Spleen (tissue), 11 donors: ENCODE data around the gene FGF14. TPM values are rescaled to one million over a fixed set of nuclear protein-coding genes. Genes with fewer than 3 reads are reported as not detected.

Experiments used
- DNase-seq: peaks from one replicate; pipeline ENCODE4 v3.0.0-alpha.2; 2020
- H3K27ac ChIP-seq, 8 donors: fragments of 200-600 bp; sonication (generic) in 7 of 8; 1 replicate in 4 of 8; 2 replicates in 4 of 8; pipeline versions ENCODE4 v1.5.0 to v1.8.0; 2016 to 2021; ENCODE audit warnings: inconsistent platforms in 4 of 8, mild to moderate bottlenecking in 4 of 8, moderate library complexity in 1 of 8
- H3K27me3 ChIP-seq, 7 donors: fragments of 200-600 bp; sonication (generic) in 6 of 7; replicated peaks in 1 of 7; 1 replicate in 4 of 7; 2 replicates in 3 of 7; pipeline versions ENCODE4 v1.5.0 to v1.8.0; 2016 to 2021; ENCODE audit warnings: inconsistent platforms in 3 of 7, mild to moderate bottlenecking in 1 of 7
- H3K36me3 ChIP-seq, 6 donors: fragments of 200-600 bp; sonication (generic) in 5 of 6; 1 replicate in 4 of 6; 2 replicates in 2 of 6; pipeline versions ENCODE4 v1.5.0 to v1.8.0; 2016 to 2021; ENCODE audit warnings: inconsistent platforms in 2 of 6
- H3K4me1 ChIP-seq, 6 donors: fragments of 200-600 bp; sonication (generic) in 5 of 6; 1 replicate in 3 of 6; 2 replicates in 3 of 6; pipeline versions ENCODE4 v1.5.0 to v1.8.0; 2016 to 2021; ENCODE audit warnings: inconsistent platforms in 3 of 6
- H3K4me3 ChIP-seq, 8 donors: fragments of 200-600 bp; sonication (generic) in 7 of 8; 1 replicate in 4 of 8; 2 replicates in 4 of 8; pipeline versions ENCODE4 v1.5.0 to v1.8.0; 2016 to 2021; ENCODE audit warnings: inconsistent platforms in 4 of 8, mild to moderate bottlenecking in 4 of 8, moderate library complexity in 2 of 8
- H3K9me3 ChIP-seq, 8 donors: fragments of 200-600 bp; sonication (generic) in 7 of 8; 1 replicate in 4 of 8; 2 replicates in 4 of 8; pipeline versions ENCODE4 v1.5.0 to v1.8.0; 2016 to 2021; ENCODE audit warnings: inconsistent platforms in 4 of 8
- POLR2A ChIP-seq, 3 donors: fragments of 450-650 bp; IDR thresholded peaks; one replicate each; pipeline ENCODE4 v1.5.1; 2017; ENCODE audit warnings: antibody characterized with exemption in 3 of 3, mild to moderate bottlenecking in 1 of 3
- POLR2AphosphoS5 ChIP-seq, 3 donors: sonication (generic); formaldehyde crosslinking; IDR thresholded peaks; one replicate each; pipeline ENCODE4 v1.5.1; 2017; ENCODE audit warnings: antibody characterized with exemption in 3 of 3
- WGBS, 5 donors: extraction: QIAGEN DNeasy Blood & Tissue Kit in 3 of 5; methylation state at CpG; one replicate each; pipeline versions ENCODE4 v1.1.5 to v1.1.7; 2013 to 2018; 5-methylcytosine and 5-hydroxymethylcytosine counted together
- intact Hi-C: fragments of 100-400 bp; cut with DNase I; formaldehyde crosslinking; loops from one replicate; pipeline ENCODE4 v1.15.0; 2023; ENCODE audit warnings: low total_unique reads
- microRNA-seq, 3 donors: library from miRNA; unstranded; fragments of <30 nt; microRNA quantifications; one replicate each; pipeline versions ENCODE4 to v1.1.0, GENCODE V29; 2019 to 2020
- polyA plus RNA-seq, 3 donors: library from polyadenylated mRNA; stranded (reverse); fragments of 200-250 nt; gene quantifications; one replicate each; pipeline ENCODE4 v1.2.1, GENCODE V29; 2013
- small RNA-seq, 4 donors: library from RNA; depleted of rRNA; stranded (forward); fragments of <200 nt; gene quantifications; one replicate each; pipeline ENCODE3, GENCODE V24; 2016
- total RNA-seq, 7 donors: library from RNA; depleted of rRNA in 3 of 7; stranded (reverse); fragments of >200 nt in 3 of 7; fragmentation: NEBNext Ultra II Directional in 4 of 7; extraction: Animal tissue kit (Norgen Biotek cat#: 25700) in 4 of 7; gene quantifications; one replicate each; pipeline versions ENCODE4 v1.1.0 to v1.2.1, GENCODE V29; 2016 to 2021
- TF ChIP-seq, protein P1 (sequence below), 11 experiments: fragments of 200-600 bp in 7 of 11; fragments of 450-650 bp in 4 of 11; sonication (generic) in 4 of 11; IDR thresholded peaks in 8 of 11; conservative IDR thresholded peaks in 3 of 11; 1 replicate in 7 of 11; 2 replicates in 4 of 11; pipeline versions ENCODE4 v1.4.0 to v1.8.0; 2016 to 2021; ENCODE audit warnings: antibody characterized with exemption in 11 of 11, inconsistent platforms in 4 of 11, mild to moderate bottlenecking in 1 of 11
- donor health status: healthy with polysubstance abuse.
- donor health status: DM: no; HTN: no; CAD: no; lungs with moderate emphysema.
- donor health status: DM: no; HTN: no; CAD: no.
- donor health status: Bipolar disorder and iron deficiency.
- donor health status: healthy.
- donor health status: DM: no; HTN: no; CAD: no.
- donor health status: DM: yes; HTN: yes; CAD: no.

Gene FGF14
- total and polyA plus RNA-seq, 10 donors = 0.03 to 1.1 (median 0.05) TPM; not detected in 3

DNA sequence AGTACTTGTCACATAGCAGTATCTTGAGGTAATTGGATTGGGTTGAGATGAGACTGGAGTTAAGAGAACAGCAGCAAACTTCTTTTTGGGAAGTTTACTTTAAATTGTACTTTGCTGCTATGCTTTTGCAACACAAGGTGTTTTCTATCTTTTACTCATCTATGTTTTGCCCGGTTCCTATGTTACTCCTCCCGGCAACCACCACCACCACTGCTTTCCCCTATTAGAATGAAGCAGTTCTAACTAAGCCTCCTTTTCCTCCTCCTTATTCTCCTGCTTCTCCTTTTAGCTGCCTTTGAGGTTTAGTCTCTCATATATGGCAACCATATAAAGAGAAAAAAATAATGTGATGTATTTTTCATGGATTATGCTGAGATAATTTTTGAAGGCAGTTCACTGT is 715.8 kb downstream of the FGF14 start:
- intact Hi-C loops = no loop called here
- H3K27ac ChIP-seq = no peak overlapping the region
- no peak for DNase-seq
- no peak overlapping the region for H3K4me3 ChIP-seq
- no peaks in the 10 kb centered on the region for H3K4me1 ChIP-seq
- H3K36me3 ChIP-seq = no peaks in the 10 kb centered on the region
- H3K9me3 ChIP-seq = no peaks in the 10 kb centered on the region
- no peaks in the 10 kb centered on the region for H3K27me3 ChIP-seq
- WGBS, 5 donors = 82 to 93% (median 89%) methylated on average over 2 of the region's 2 CpGs
- no peak for TF ChIP-seq POLR2A (IDR thresholded peaks at IDR 0.05)
- TF ChIP-seq POLR2AphosphoS5 (IDR thresholded peaks at IDR 0.05) = no peak
- TF ChIP-seq, protein P1, sequence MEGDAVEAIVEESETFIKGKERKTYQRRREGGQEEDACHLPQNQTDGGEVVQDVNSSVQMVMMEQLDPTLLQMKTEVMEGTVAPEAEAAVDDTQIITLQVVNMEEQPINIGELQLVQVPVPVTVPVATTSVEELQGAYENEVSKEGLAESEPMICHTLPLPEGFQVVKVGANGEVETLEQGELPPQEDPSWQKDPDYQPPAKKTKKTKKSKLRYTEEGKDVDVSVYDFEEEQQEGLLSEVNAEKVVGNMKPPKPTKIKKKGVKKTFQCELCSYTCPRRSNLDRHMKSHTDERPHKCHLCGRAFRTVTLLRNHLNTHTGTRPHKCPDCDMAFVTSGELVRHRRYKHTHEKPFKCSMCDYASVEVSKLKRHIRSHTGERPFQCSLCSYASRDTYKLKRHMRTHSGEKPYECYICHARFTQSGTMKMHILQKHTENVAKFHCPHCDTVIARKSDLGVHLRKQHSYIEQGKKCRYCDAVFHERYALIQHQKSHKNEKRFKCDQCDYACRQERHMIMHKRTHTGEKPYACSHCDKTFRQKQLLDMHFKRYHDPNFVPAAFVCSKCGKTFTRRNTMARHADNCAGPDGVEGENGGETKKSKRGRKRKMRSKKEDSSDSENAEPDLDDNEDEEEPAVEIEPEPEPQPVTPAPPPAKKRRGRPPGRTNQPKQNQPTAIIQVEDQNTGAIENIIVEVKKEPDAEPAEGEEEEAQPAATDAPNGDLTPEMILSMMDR (IDR thresholded peaks at IDR 0.05 in 8 of 11, conservative IDR thresholded peaks at IDR 0.05 in 3 of 11) = no peak

- no peak for TF ChIP-seq POLR2A (IDR thresholded peaks at IDR 0.05)
- TF ChIP-seq, protein P1 (IDR thresholded peaks at IDR 0.05 in 8 of 11, conservative IDR thresholded peaks at IDR 0.05 in 3 of 11) = no peak
- no peak for TF ChIP-seq POLR2AphosphoS5 (IDR thresholded peaks at IDR 0.05)
- no peaks in the 10 kb centered on the region for H3K4me1 ChIP-seq
- intact Hi-C loops = no loop called here
- no peak overlapping the region for H3K4me3 ChIP-seq
- no peaks in the 10 kb centered on the region for H3K36me3 ChIP-seq
- H3K9me3 ChIP-seq = no peaks in the 10 kb centered on the region
- no peak overlapping the region for H3K27ac ChIP-seq
- DNase-seq = no peak
- no peaks in the 10 kb centered on the region for H3K27me3 ChIP-seq
These were observed 720.0 kb downstream of the FGF14 start for GRCh38 chr13:101681834-101682233.

DNA sequence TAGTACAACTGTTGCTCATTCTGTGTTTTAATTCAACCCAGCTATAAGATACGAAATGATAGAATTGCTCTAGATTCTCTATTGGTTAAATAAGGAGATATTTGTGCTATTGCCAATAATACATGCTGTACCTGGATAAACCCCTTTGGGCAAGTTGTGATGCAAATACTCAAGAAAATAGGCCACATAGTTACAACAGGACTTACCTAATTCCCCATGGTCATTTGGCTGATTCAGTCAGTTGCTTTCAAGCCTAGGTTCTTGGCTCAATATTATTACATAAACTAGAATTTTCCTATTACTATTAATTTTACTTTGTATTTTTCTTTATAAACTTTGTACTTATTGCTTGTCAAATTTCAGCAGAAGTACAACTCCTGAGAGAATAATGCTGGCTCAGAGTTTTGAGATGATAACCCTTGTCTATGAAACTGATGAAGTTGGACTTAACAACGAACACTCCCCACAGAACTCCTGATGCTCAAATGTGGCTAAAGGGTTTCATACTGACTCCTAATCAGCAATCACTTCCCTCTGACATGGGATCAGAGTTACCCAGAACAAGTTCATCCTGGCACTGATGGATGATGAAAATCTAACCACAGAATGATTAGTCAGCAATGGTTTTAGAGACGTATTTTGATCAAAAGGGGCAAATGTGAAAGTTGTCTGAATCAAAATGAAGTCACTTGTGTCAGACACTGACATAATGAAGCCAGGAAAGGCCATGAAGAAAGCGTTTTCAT is 728.3 kb downstream of the FGF14 start:
- 42 to 73% (median 60%) methylated on average over 4 of the region's 4 CpGs for WGBS, 5 donors
- no peak overlapping the region for H3K4me3 ChIP-seq
- intact Hi-C loops = no loop called here
- TF ChIP-seq POLR2AphosphoS5 (IDR thresholded peaks at IDR 0.05) = no peak
- TF ChIP-seq POLR2A (IDR thresholded peaks at IDR 0.05) = no peak
- TF ChIP-seq, protein P1 (IDR thresholded peaks at IDR 0.05 in 8 of 11, conservative IDR thresholded peaks at IDR 0.05 in 3 of 11) = no peak
- no peak overlapping the region for H3K27ac ChIP-seq
- no peaks in the 10 kb centered on the region for H3K27me3 ChIP-seq
- H3K36me3 ChIP-seq = no peaks in the 10 kb centered on the region
- no peaks in the 10 kb centered on the region for H3K4me1 ChIP-seq
- peaks cover 0 to under 1% (median 0%) of the 10 kb centered on the region in 8 donors for H3K9me3 ChIP-seq
- no peak for DNase-seq

DNA sequence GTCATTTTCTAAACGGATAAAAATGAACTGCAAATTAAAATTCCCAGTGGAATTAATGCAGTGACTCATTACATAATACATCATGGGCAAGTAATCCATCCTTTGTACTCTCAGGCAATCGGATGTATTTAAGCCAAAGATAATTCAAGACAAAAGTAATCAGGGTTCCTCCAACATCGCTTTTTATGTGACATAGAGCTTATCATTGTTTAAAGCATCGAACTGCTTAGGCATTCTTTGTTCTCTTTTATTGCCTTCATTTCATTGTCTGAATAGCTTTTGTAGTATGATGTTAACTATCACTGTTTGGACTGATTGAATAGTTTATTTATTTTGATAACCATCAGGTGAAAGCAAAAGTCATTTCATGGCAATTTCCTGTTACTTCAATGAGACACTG is 740.0 kb downstream of the FGF14 start:
- H3K36me3 ChIP-seq = no peaks in the 10 kb centered on the region
- 52 to 76% (median 73%) methylated on average over 4 of the region's 4 CpGs for WGBS, 5 donors
- no peak overlapping the region for H3K27ac ChIP-seq
- DNase-seq = no peak
- TF ChIP-seq POLR2AphosphoS5 (IDR thresholded peaks at IDR 0.05) (no peak), POLR2A (IDR thresholded peaks at IDR 0.05) (no peak)
- TF ChIP-seq, protein P1 (IDR thresholded peaks at IDR 0.05 in 8 of 11, conservative IDR thresholded peaks at IDR 0.05 in 3 of 11) = no peak
- no peaks in the 10 kb centered on the region for H3K27me3 ChIP-seq
- no peak overlapping the region for H3K4me3 ChIP-seq
- no peaks in the 10 kb centered on the region for H3K4me1 ChIP-seq
- H3K9me3 ChIP-seq = peaks cover 0 to 3% (median 0%) of the 10 kb centered on the region in 8 donors
- intact Hi-C loops = no loop called here

Small RNA genes within 50 kb of the gene (microRNA-seq; reads per million reads assigned to microRNA genes)
- gene MIR2681 = 0.28 to 1.1 (median 1.1) reads per million in 3 donors
- gene MIR4705 = 0 to 0.36 (median 0) reads per million in 3 donors

Small RNA genes within 50 kb of the gene (small RNA-seq; reads per million reads assigned to genes)
- 0 to 0.23 (median 0) reads per million in 4 donors for gene MIR2681
- 0 reads per million in 4 donors for gene MIR4705
- gene RNU1-24P = 0 reads per million in 4 donors
- gene RNY1P2 = 0 to 0.06 (median 0) reads per million in 4 donors
- 0 reads per million in 4 donors for gene RPL39P29

Other genes with a start within 250 kb of the FGF14 start
- gene TPP2, start 194.9 kb upstream of the FGF14 start, total RNA-seq = 10 to 100 TPM; 47.3 to 95.5 (median 58.2) TPM
- gene TPP2, start 194.9 kb upstream of the FGF14 start, polyA plus RNA-seq = 10 to 100 TPM; 19.5 to 25.4 (median 22.2) TPM